Hepatocyte (in vitro differentiated cells): ENCODE measurements around the gene ARMH4. TPM values are rescaled to one million over a fixed set of nuclear protein-coding genes. Genes with fewer than 3 reads are reported as not detected.

ENCODE experiments used
- DNase-seq: peaks from one replicate; pipeline ENCODE4 v3.0.0-alpha.2; 2016; ENCODE audit warnings: low spot score
- H2AFZ ChIP-seq: fragments of 200-600 bp; sonication (generic); 2 replicates; pipeline ENCODE4 v1.6.0; 2016; ENCODE audit warnings: antibody characterized with exemption, mild to moderate bottlenecking
- H3K27ac ChIP-seq: fragments of 200-600 bp; sonication (generic); 2 replicates; pipeline ENCODE4 v1.5.1; 2016; ENCODE audit warnings: mild to moderate bottlenecking
- H3K27me3 ChIP-seq: fragments of 200-600 bp; sonication (generic); 2 replicates; pipeline ENCODE4 v1.6.1; 2016
- H3K36me3 ChIP-seq: fragments of 200-600 bp; sonication (generic); replicated peaks from 2 replicates; pipeline ENCODE4 v1.5.1; 2016; ENCODE audit warnings: low read depth; ENCODE audit not compliant: insufficient read depth
- H3K4me1 ChIP-seq: fragments of 200-600 bp; sonication (generic); 2 replicates; pipeline ENCODE4 v1.5.1; 2016; ENCODE audit warnings: mild to moderate bottlenecking, moderate library complexity; ENCODE audit not compliant: insufficient read depth
- H3K4me2 ChIP-seq: fragments of 200-600 bp; sonication (generic); 2 replicates; pipeline ENCODE4 v1.6.0; 2016
- H3K4me3 ChIP-seq: fragments of 200-600 bp; sonication (generic); 2 replicates; pipeline ENCODE4 v1.5.1; 2016; ENCODE audit warnings: mild to moderate bottlenecking
- H3K79me2 ChIP-seq: fragments of 200-600 bp; sonication (generic); 2 replicates; pipeline ENCODE4 v1.6.0; 2017; ENCODE audit warnings: mild to moderate bottlenecking
- H3K9me2 ChIP-seq: fragments of 200-600 bp; sonication (generic); replicated peaks from 2 replicates; pipeline ENCODE4 v1.6.0; 2017; ENCODE audit warnings: mild to moderate bottlenecking; ENCODE audit not compliant: insufficient read depth
- H3K9me3 ChIP-seq: fragments of 200-600 bp; sonication (generic); 2 replicates; pipeline ENCODE4 v1.5.1; 2016; ENCODE audit warnings: low read depth, mild to moderate bottlenecking
- H4K20me1 ChIP-seq: fragments of 200-600 bp; sonication (generic); 2 replicates; pipeline ENCODE4 v1.6.0; 2016; ENCODE audit warnings: mild to moderate bottlenecking; ENCODE audit not compliant: insufficient read depth, poor library complexity, severe bottlenecking
- CTCF ChIP-seq: fragments of 200-600 bp; sonication (generic); IDR thresholded peaks from 2 replicates; pipeline ENCODE4 v1.5.1; 2016; ENCODE audit warnings: antibody characterized with exemption, mild to moderate bottlenecking; ENCODE audit not compliant: poor library complexity
- EZH2 ChIP-seq: fragments of 200-600 bp; sonication (generic); IDR thresholded peaks from 2 replicates; pipeline ENCODE4 v1.6.1; 2016; ENCODE audit warnings: antibody characterized with exemption, mild to moderate bottlenecking, borderline replicate concordance
- EZH2phosphoT487 ChIP-seq: fragments of 200-600 bp; sonication (generic); IDR thresholded peaks from one replicate; pipeline ENCODE4 v1.6.1; 2018; ENCODE audit warnings: antibody characterized with exemption, mild to moderate bottlenecking, low read depth, moderate library complexity; ENCODE audit not compliant: unreplicated experiment, severe bottlenecking
- WGBS: methylation state at CpG from one replicate; pipeline ENCODE4 v1.1.6; 2016; ENCODE audit warnings: low lambda C conversion rate; ENCODE audit errors: missing lambda C conversion rate; 5-methylcytosine and 5-hydroxymethylcytosine counted together
- polyA plus RNA-seq: library from polyadenylated mRNA; unstranded; fragments of >200 nt; fragmentation: Nextera tagmentation; extraction: Ambion mirVana; gene quantifications from 2 replicates; pipeline ENCODE4 v1.2.1, GENCODE V29; 2016
- total RNA-seq: library from RNA; depleted of rRNA; stranded (reverse); fragments of >200 nt; gene quantifications from 2 replicates; pipeline ENCODE4 v1.2.3, GENCODE V29; 2014

The ARMH4 gene
- total and polyA plus RNA-seq, 2 experiments from 2014 or later: 6.6 to 11.3 TPM

DNA sequence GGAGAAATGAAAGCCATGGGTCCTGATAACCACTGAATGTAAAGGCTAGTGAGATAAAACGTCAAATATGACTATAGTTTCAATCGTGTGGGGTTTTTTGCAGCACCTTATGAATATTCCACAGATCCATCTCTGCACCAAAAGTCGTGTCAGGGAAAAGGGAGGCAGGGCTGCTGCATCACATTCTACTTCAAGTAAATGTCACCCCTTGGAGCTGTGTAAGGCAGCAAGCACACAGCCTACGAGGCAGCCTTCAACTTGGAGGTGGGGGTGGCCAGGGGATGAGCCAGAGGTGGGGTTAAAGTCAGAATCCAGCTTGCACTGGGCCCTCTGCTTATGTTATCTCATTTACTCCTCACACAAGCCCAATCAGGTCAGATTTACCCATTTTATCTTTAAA is 90.4 kb downstream of the ARMH4 start:
- TF ChIP-seq CTCF (no peak), EZH2phosphoT487 (no peak), EZH2 (no peak)
- Histone ChIP-seq H3K79me2 (no peaks in the 10 kb centered on the region), H3K27me3 (no peaks in the 10 kb centered on the region), H3K27ac (no peak overlapping the region), H2AFZ (no peak overlapping the region), H3K9me3 (no peaks in the 10 kb centered on the region), H4K20me1 (no peaks in the 10 kb centered on the region), H3K36me3 (no peaks in the 10 kb centered on the region), H3K9me2 (no peaks in the 10 kb centered on the region), H3K4me3 (no peak overlapping the region), H3K4me2 (no peak overlapping the region), H3K4me1 (no peaks in the 10 kb centered on the region)
- no peak for DNase-seq
- WGBS: 81% methylated on average over 4 of the region's 4 CpGs

- H3K27ac ChIP-seq: no peak overlapping the region
- H3K4me3 ChIP-seq: no peak overlapping the region
- H3K9me2 ChIP-seq: no peaks in the 10 kb centered on the region
- no peaks in the 10 kb centered on the region for H3K36me3 ChIP-seq
- H2AFZ ChIP-seq: no peak overlapping the region
- H3K4me1 ChIP-seq: no peaks in the 10 kb centered on the region
- DNase-seq: no peak
- H4K20me1 ChIP-seq: no peaks in the 10 kb centered on the region
- H3K27me3 ChIP-seq: no peaks in the 10 kb centered on the region
- H3K4me2 ChIP-seq: no peak overlapping the region
- WGBS: 90% methylated on average over 4 of the region's 4 CpGs
- H3K9me3 ChIP-seq: no peaks in the 10 kb centered on the region
- no peaks in the 10 kb centered on the region for H3K79me2 ChIP-seq
- no peak for TF ChIP-seq EZH2phosphoT487
- TF ChIP-seq EZH2: no peak
- TF ChIP-seq CTCF: no peak
Observed at GRCh38 chr14:58060898-58061297, 91.1 kb downstream of the ARMH4 start.

GRCh38 chr14:58060077-58060476 is 91.9 kb downstream of the ARMH4 start:
- Histone ChIP-seq H3K36me3 (no peaks in the 10 kb centered on the region), H3K4me1 (no peaks in the 10 kb centered on the region), H3K9me3 (no peaks in the 10 kb centered on the region), H4K20me1 (no peaks in the 10 kb centered on the region), H3K79me2 (no peaks in the 10 kb centered on the region), H3K4me2 (no peak overlapping the region), H3K27me3 (no peaks in the 10 kb centered on the region), H2AFZ (no peak overlapping the region), H3K27ac (no peak overlapping the region), H3K4me3 (no peak overlapping the region), H3K9me2 (no peaks in the 10 kb centered on the region)
- no peak for DNase-seq
- WGBS: 76% methylated on average over 3 of the region's 3 CpGs
- no peak for TF ChIP-seq EZH2phosphoT487
- no peak for TF ChIP-seq EZH2
- no peak for TF ChIP-seq CTCF

DNA sequence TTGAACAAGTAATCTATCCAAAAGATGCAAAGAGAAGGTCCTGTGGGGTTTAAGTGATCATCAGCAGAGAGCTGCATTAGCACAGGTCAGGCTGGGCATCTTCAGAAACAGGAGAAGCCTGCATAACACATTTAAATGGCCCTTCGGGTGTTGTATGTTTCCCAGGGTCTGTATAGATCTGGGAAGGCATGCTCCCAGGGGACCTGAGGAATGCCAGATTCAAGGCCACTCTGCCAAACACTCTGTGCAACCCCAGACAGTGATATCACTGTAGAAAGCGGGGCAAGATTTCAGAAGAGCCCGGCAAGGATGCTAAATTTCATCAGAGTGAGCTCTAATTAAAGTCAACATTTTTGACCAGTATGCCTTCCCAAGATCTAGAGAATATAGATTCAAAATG is 92.9 kb downstream of the ARMH4 start:
- Histone ChIP-seq H3K9me3 (no peaks in the 10 kb centered on the region), H3K4me1 (no peaks in the 10 kb centered on the region), H3K27ac (no peak overlapping the region), H3K4me2 (no peak overlapping the region), H2AFZ (no peak overlapping the region), H3K4me3 (no peak overlapping the region), H3K9me2 (no peaks in the 10 kb centered on the region), H3K79me2 (no peaks in the 10 kb centered on the region), H4K20me1 (no peaks in the 10 kb centered on the region), H3K36me3 (no peaks in the 10 kb centered on the region), H3K27me3 (no peaks in the 10 kb centered on the region)
- WGBS: 81% methylated on average over 3 of the region's 3 CpGs
- no peak for DNase-seq
- TF ChIP-seq EZH2phosphoT487: no peak
- TF ChIP-seq EZH2: no peak
- TF ChIP-seq CTCF: no peak
